Stomach (tissue), 9 donors: ENCODE results near the gene AFMID. TPM values are rescaled to one million over a fixed set of nuclear protein-coding genes. Genes with fewer than 3 reads are reported as not detected.

Experiments used
- DNase-seq, 2 donors: peaks; one replicate each; pipeline versions ENCODE4 v3.0.0 to v3.0.0-alpha.2; 2013 to 2019
- H3K27ac ChIP-seq, 5 donors: fragments of 200-600 bp in 4 of 5; sonication (generic) in 4 of 5; one replicate each; pipeline ENCODE4 v1.5.1; 2013 to 2019; ENCODE audit warnings: mild to moderate bottlenecking in 1 of 5, moderate library complexity in 1 of 5
- H3K27me3 ChIP-seq, 3 donors: fragments of 200-600 bp; sonication (generic); one replicate each; pipeline ENCODE4 v1.5.1; 2017 to 2019; ENCODE audit warnings: mixed run types in 1 of 3
- H3K36me3 ChIP-seq, 4 donors: fragments of 200-600 bp; sonication (generic); 1 replicate in 3 of 4; 2 replicates in 1 of 4; pipeline ENCODE4 v1.5.1; 2016 to 2019
- H3K4me1 ChIP-seq, 4 donors: fragments of 200-600 bp; sonication (generic); one replicate each; pipeline ENCODE4 v1.5.1; 2016 to 2019
- H3K4me3 ChIP-seq, 4 donors: fragments of 200-600 bp; sonication (generic) in 3 of 4; one replicate each; pipeline ENCODE4 v1.5.1; 2016 to 2019; ENCODE audit warnings: mild to moderate bottlenecking in 1 of 4
- H3K9me3 ChIP-seq, 4 donors: fragments of 200-600 bp; sonication (generic); one replicate each; pipeline ENCODE4 v1.5.1; 2016 to 2019
- CTCF ChIP-seq, 7 experiments: fragments of 450-650 bp in 4 of 7; fragments of 200-600 bp in 3 of 7; sonication (generic) in 3 of 7; IDR thresholded peaks; one replicate each; pipeline ENCODE4 v1.5.1; 2016 to 2019; ENCODE audit warnings: antibody characterized with exemption in 7 of 7, control low read depth in 2 of 7, mild to moderate bottlenecking in 1 of 7
- EP300 ChIP-seq: sonication (generic); formaldehyde crosslinking; IDR thresholded peaks from one replicate; pipeline ENCODE4 v1.6.1; 2017; ENCODE audit warnings: antibody characterized with exemption
- POLR2A ChIP-seq, 4 donors: fragments of 450-650 bp; IDR thresholded peaks; one replicate each; pipeline ENCODE4 v1.6.1; 2016; ENCODE audit warnings: antibody characterized with exemption in 4 of 4, control low read depth in 2 of 4, mild to moderate bottlenecking in 1 of 4, moderate library complexity in 1 of 4
- POLR2AphosphoS5 ChIP-seq, 3 donors: sonication (generic); formaldehyde crosslinking; IDR thresholded peaks; one replicate each; pipeline ENCODE4 v1.6.1; 2016; ENCODE audit warnings: antibody characterized with exemption in 3 of 3
- WGBS, 5 donors: extraction: QIAGEN DNeasy Blood & Tissue Kit in 3 of 5; methylation state at CpG; one replicate each; pipeline versions ENCODE4 v1.1.5 to v1.1.7; 2013 to 2018; 5-methylcytosine and 5-hydroxymethylcytosine counted together
- intact Hi-C: fragments of 100-400 bp; cut with DNase I; formaldehyde crosslinking; loops from one replicate; pipeline ENCODE4 v1.15.1; 2023; ENCODE audit warnings: low total_unique reads
- polyA plus RNA-seq, 3 donors: library from polyadenylated mRNA; stranded (reverse); fragments of 200-250 nt; gene quantifications; one replicate each; pipeline ENCODE4 v1.2.3, GENCODE V29; 2013
- total RNA-seq, 5 donors: library from RNA; depleted of rRNA; stranded (reverse); fragments of >200 nt; gene quantifications; one replicate each; pipeline versions ENCODE4 v1.1.0 to v1.2.3, GENCODE V29; 2014 to 2016
- donor health status: healthy with polysubstance abuse.
- donor health status: Bipolar disorder and iron deficiency.
- donor health status: healthy.

Gene AFMID
- total and polyA plus RNA-seq, 8 donors, result 25.7 to 189 (median 61.3) TPM

- peak in 1 of 2 donors; percentile 27 for DNase-seq
- H3K36me3 ChIP-seq, result no peaks in the 10 kb centered on the region
- H3K27ac ChIP-seq, result peak overlapping the region in 1 of 5 donors; percentile 1
- H3K4me1 ChIP-seq, result peaks cover 20 to 45% (median 40%) of the 10 kb centered on the region in 4 donors
- WGBS, 5 donors, result 56 to 73% (median 71%) methylated on average over 5 to 20 of the region's 20 CpGs
- H3K27me3 ChIP-seq, result peaks cover 0 to 13% (median 0%) of the 10 kb centered on the region in 3 donors
- TF ChIP-seq POLR2A (IDR thresholded peaks at IDR 0.05) (no peak), CTCF (IDR thresholded peaks at IDR 0.05) (no peak), POLR2AphosphoS5 (IDR thresholded peaks at IDR 0.05) (no peak), EP300 (no peak)
- intact Hi-C loops, result no loop called here
- H3K4me3 ChIP-seq, result peak overlapping the region in 1 of 4 donors; percentile 16
- no peaks in the 10 kb centered on the region for H3K9me3 ChIP-seq
These were observed 63.0 kb downstream of the AFMID start for GRCh38 chr17:78249818-78250806.

- intact Hi-C loops, result no loop called here
- Histone ChIP-seq H3K36me3 (no peaks in the 10 kb centered on the region), H3K9me3 (no peaks in the 10 kb centered on the region), H3K27me3 (peaks cover 0 to 13% (median 0%) of the 10 kb centered on the region in 3 donors), H3K27ac (peak overlapping the region in 2 of 5 donors; percentile 22 to 65), H3K4me1 (peaks cover 20 to 45% (median 40%) of the 10 kb centered on the region in 4 donors), H3K4me3 (peak overlapping the region in 1 of 4 donors; percentile 28)
- TF ChIP-seq POLR2AphosphoS5 (IDR thresholded peaks at IDR 0.05), result peak in 1 of 3 donors; percentile 77
- no peak for TF ChIP-seq EP300
- TF ChIP-seq CTCF (IDR thresholded peaks at IDR 0.05), result peak in 6 of 7 experiments; percentile 74 to 99 (median 98)
- DNase-seq, result peak; percentile 87 to 96
- WGBS, 5 donors, result 10 to 49% (median 13%) methylated on average over 7 to 27 of the region's 27 CpGs
These were observed 64.0 kb downstream of the AFMID start for GRCh38 chr17:78250891-78251772.

- intact Hi-C loops, result no loop called here
- Histone ChIP-seq H3K4me3 (peak overlapping the region in 1 of 4 donors; percentile 28), H3K27ac (peak overlapping the region in 2 of 5 donors; percentile 22 to 65), H3K9me3 (no peaks in the 10 kb centered on the region), H3K36me3 (no peaks in the 10 kb centered on the region), H3K4me1 (peaks cover 20 to 51% (median 40%) of the 10 kb centered on the region in 4 donors), H3K27me3 (peaks cover 0 to 13% (median 0%) of the 10 kb centered on the region in 3 donors)
- 39 to 55% (median 50%) methylated on average over 5 to 6 of the region's 6 CpGs for WGBS, 5 donors
- no peak for TF ChIP-seq EP300
- no peak for DNase-seq
These were observed 64.6 kb downstream of the AFMID start for GRCh38 chr17:78251773-78252103.

- no peaks in the 10 kb centered on the region for H3K9me3 ChIP-seq
- WGBS, 5 donors, result 62 to 75% (median 69%) methylated on average over 6 to 12 of the region's 12 CpGs
- H3K36me3 ChIP-seq, result no peaks in the 10 kb centered on the region
- peaks cover 20 to 56% (median 40%) of the 10 kb centered on the region in 4 donors for H3K4me1 ChIP-seq
- no peak for TF ChIP-seq CTCF (IDR thresholded peaks at IDR 0.05)
- peak overlapping the region in 1 of 5 donors; percentile 34 for H3K27ac ChIP-seq
- no peak overlapping the region for H3K4me3 ChIP-seq
- H3K27me3 ChIP-seq, result peaks cover 0 to 13% (median 0%) of the 10 kb centered on the region in 3 donors
- DNase-seq, result peak; percentile 37 to 69
- intact Hi-C loops, result no loop called here
These were observed 65.0 kb downstream of the AFMID start for GRCh38 chr17:78252111-78252634.
